Thyroid gland (tissue), 4 donors: ENCODE data around the gene SPOUT1.

ENCODE experiments used
- POLR2A ChIP-seq, 2 donors: fragments of 450-650 bp; IDR thresholded peaks; one replicate each; pipeline ENCODE4 v1.6.1; 2017; ENCODE audit warnings: antibody characterized with exemption in 2 of 2, mild to moderate bottlenecking in 2 of 2, moderate library complexity in 1 of 2
- TF ChIP-seq, protein P1 (sequence below), 6 experiments: fragments of 200-600 bp in 3 of 6; fragments of 450-650 bp in 3 of 6; sonication (generic) in 3 of 6; IDR thresholded peaks; one replicate each; pipeline ENCODE4 v1.5.1; 2016 to 2019; ENCODE audit warnings: antibody characterized with exemption in 6 of 6, mild to moderate bottlenecking in 2 of 6, inconsistent platforms in 1 of 6, moderate library complexity in 1 of 6

DNA sequence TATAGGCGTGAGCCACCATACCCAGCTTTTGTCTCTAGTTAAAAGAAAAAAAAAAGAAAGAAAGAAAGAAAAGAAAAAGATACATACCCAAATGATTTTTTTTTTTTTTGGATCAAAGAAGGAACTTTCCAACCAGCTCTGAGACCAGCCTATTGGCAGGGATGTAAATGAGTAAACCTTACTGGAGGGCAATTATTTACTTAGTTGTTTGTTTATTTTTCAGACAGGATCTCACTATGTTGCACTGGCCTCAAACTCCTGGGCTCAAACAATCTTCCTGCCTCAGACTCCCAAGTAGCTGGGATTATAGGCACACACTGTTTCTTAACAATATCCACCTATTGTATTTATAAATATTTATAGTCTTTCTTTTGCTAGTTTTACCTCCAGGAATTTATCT, 10.9 kb upstream of the SPOUT1 start:
- TF ChIP-seq, protein P1, sequence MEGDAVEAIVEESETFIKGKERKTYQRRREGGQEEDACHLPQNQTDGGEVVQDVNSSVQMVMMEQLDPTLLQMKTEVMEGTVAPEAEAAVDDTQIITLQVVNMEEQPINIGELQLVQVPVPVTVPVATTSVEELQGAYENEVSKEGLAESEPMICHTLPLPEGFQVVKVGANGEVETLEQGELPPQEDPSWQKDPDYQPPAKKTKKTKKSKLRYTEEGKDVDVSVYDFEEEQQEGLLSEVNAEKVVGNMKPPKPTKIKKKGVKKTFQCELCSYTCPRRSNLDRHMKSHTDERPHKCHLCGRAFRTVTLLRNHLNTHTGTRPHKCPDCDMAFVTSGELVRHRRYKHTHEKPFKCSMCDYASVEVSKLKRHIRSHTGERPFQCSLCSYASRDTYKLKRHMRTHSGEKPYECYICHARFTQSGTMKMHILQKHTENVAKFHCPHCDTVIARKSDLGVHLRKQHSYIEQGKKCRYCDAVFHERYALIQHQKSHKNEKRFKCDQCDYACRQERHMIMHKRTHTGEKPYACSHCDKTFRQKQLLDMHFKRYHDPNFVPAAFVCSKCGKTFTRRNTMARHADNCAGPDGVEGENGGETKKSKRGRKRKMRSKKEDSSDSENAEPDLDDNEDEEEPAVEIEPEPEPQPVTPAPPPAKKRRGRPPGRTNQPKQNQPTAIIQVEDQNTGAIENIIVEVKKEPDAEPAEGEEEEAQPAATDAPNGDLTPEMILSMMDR (IDR thresholded peaks at IDR 0.05), result no peak
- no peak for TF ChIP-seq POLR2A (IDR thresholded peaks at IDR 0.05)
